Breast epithelium (tissue), 4 donors: ENCODE data around the gene WNT2B. TPM values are rescaled to one million over a fixed set of nuclear protein-coding genes. Genes with fewer than 3 reads are reported as not detected.

Experiments used
- DNase-seq, 2 donors: peaks; one replicate each; pipeline ENCODE4 v3.0.0-alpha.2; 2019; ENCODE audit warnings: low spot score in 2 of 2
- H3K27ac ChIP-seq, 2 donors: fragments of 200-600 bp; sonication (generic) in 1 of 2; one replicate each; pipeline ENCODE4 v1.5.1; 2016 to 2019; ENCODE audit warnings: mild to moderate bottlenecking in 1 of 2
- H3K27me3 ChIP-seq, 2 donors: fragments of 200-600 bp; sonication (generic) in 1 of 2; one replicate each; pipeline versions ENCODE4 v1.5.1 to v1.6.0; 2017 to 2019; ENCODE audit warnings: control low read depth in 1 of 2, mild to moderate bottlenecking in 1 of 2
- H3K36me3 ChIP-seq: fragments of 200-600 bp; one replicate; pipeline ENCODE4 v1.5.1; 2019
- H3K4me1 ChIP-seq, 2 donors: fragments of 200-600 bp; sonication (generic); one replicate each; pipeline ENCODE4 v1.5.1; 2016 to 2019; ENCODE audit warnings: control low read depth in 1 of 2
- H3K4me3 ChIP-seq, 3 donors: fragments of 200-600 bp; sonication (generic); 1 replicate in 2 of 3; 2 replicates in 1 of 3; pipeline ENCODE4 v1.5.1; 2016 to 2019; ENCODE audit warnings: mild to moderate bottlenecking in 3 of 3, moderate library complexity in 2 of 3
- H3K9me3 ChIP-seq, 2 donors: fragments of 200-600 bp; sonication (generic) in 1 of 2; one replicate each; pipeline ENCODE4 v1.5.1; 2016 to 2019; ENCODE audit warnings: control low read depth in 1 of 2
- CTCF ChIP-seq, 3 donors: fragments of 450-650 bp; IDR thresholded peaks; one replicate each; pipeline ENCODE4 v1.5.1; 2016 to 2017; ENCODE audit warnings: antibody characterized with exemption in 3 of 3, mild to moderate bottlenecking in 3 of 3, moderate library complexity in 3 of 3
- POLR2A ChIP-seq: fragments of 450-650 bp; IDR thresholded peaks from one replicate; pipeline ENCODE4 v1.6.1; 2016; ENCODE audit warnings: antibody characterized with exemption, mild to moderate bottlenecking, moderate library complexity
- POLR2AphosphoS5 ChIP-seq, 3 donors: sonication (generic); formaldehyde crosslinking; IDR thresholded peaks; one replicate each; pipeline ENCODE4 v1.6.1; 2017; ENCODE audit warnings: antibody characterized with exemption in 3 of 3
- intact Hi-C: fragments of 100-400 bp; cut with DNase I; formaldehyde crosslinking; loops from one replicate; pipeline ENCODE4 v1.15.1; 2023; ENCODE audit warnings: low total_unique reads
- total RNA-seq, 3 donors: library from RNA; depleted of rRNA; stranded (reverse); fragments of >200 nt; gene quantifications; one replicate each; pipeline ENCODE4 v1.1.0, GENCODE V29; 2016

Gene WNT2B
- total RNA-seq, 3 donors from 2014 or later: 2.9 to 6.1 (median 6.0) TPM

GRCh38 chr1:112575154-112575804 is 66.5 kb downstream of the WNT2B start:
- no peak overlapping the region for H3K27ac ChIP-seq
- H3K4me1 ChIP-seq: no peaks in the 10 kb centered on the region
- no peak overlapping the region for H3K4me3 ChIP-seq
- H3K36me3 ChIP-seq: no peaks in the 10 kb centered on the region
- H3K27me3 ChIP-seq: no peaks in the 10 kb centered on the region
- DNase-seq: no peak
- no peaks in the 10 kb centered on the region for H3K9me3 ChIP-seq
- TF ChIP-seq POLR2AphosphoS5 (IDR thresholded peaks at IDR 0.05) (no peak), POLR2A (no peak), CTCF (IDR thresholded peaks at IDR 0.05) (no peak)
- intact Hi-C loops: no loop called here

GRCh38 chr1:112576240-112576639 is 67.5 kb downstream of the WNT2B start:
- no peaks in the 10 kb centered on the region for H3K4me1 ChIP-seq
- DNase-seq: no peak
- H3K4me3 ChIP-seq: no peak overlapping the region
- TF ChIP-seq POLR2A (no peak), CTCF (IDR thresholded peaks at IDR 0.05) (no peak), POLR2AphosphoS5 (IDR thresholded peaks at IDR 0.05) (no peak)
- no peaks in the 10 kb centered on the region for H3K9me3 ChIP-seq
- H3K27me3 ChIP-seq: no peaks in the 10 kb centered on the region
- intact Hi-C loops: no loop called here
- H3K36me3 ChIP-seq: no peaks in the 10 kb centered on the region
- no peak overlapping the region for H3K27ac ChIP-seq

Other genes starting within 250 kb of the WNT2B start
- gene CTTNBP2NL, start 112.8 kb upstream of the WNT2B start, total RNA-seq: 10 to 100 TPM; 24.1 to 30.4 (median 25.9) TPM
- 10 to 100 TPM; 20.6 to 36.0 (median 25.9) TPM for gene ST7L, start 110.2 kb downstream of the WNT2B start, total RNA-seq
- 100 to 1,000 TPM; 139 to 161 (median 142) TPM for gene CAPZA1, start 110.9 kb downstream of the WNT2B start, total RNA-seq
- 10 to 100 TPM; 14.7 to 52.2 (median 42.6) TPM for gene MOV10, start 165.7 kb downstream of the WNT2B start, total RNA-seq
- gene RHOC, start 198.2 kb downstream of the WNT2B start, total RNA-seq: 100 to 1,000 TPM; 150 to 302 (median 235) TPM
- 1 to 10 TPM in 2 of 3 donors, under 1 TPM in 1; 0.32 to 5.3 (median 4.9) TPM for gene PPM1J, start 206.4 kb downstream of the WNT2B start, total RNA-seq